Measurements from ENCODE around the gene DNAJB13. TPM values are rescaled to one million over a fixed set of nuclear protein-coding genes. Genes with fewer than 3 reads are reported as not detected.

The DNAJB13 gene
- total and polyA plus RNA-seq, 2 of the 13 experiments (the other 11 are each of a cell fraction or from before 2014, with no cell fraction given): 2.3 TPM; not detected in 1

- TF ChIP-seq PPARG (CRISPR knock-in tag; conservative IDR thresholded peaks at IDR 0.05) (peak; percentile 99), ZNF331 (CRISPR knock-in tag; IDR thresholded peaks at IDR 0.05) (peak; percentile 43; the same call in 1 of the 2 replicates), TOPORS (CRISPR knock-in tag; IDR thresholded peaks at IDR 0.05) (0 out of 2 replicates have a peak, but pooled peaks have one; percentile 31), TAF1 (CRISPR knock-in tag; IDR thresholded peaks at IDR 0.05) (peak; percentile 41; the same call in 1 of the 2 replicates), ZFP91 (CRISPR knock-in tag; IDR thresholded peaks at IDR 0.05; ENCODE audit: borderline replicate concordance) (peak; percentile 87), GRHL1 (CRISPR knock-in tag; conservative IDR thresholded peaks at IDR 0.05) (no peak), ZNF317 (CRISPR knock-in tag; IDR thresholded peaks at IDR 0.05) (peak; percentile 33; the same call in 1 of the 2 replicates), ZSCAN25 (CRISPR knock-in tag; IDR thresholded peaks at IDR 0.05) (0 out of 2 replicates have a peak, but pooled peaks have one; percentile 25), ZNF670 (CRISPR knock-in tag; IDR thresholded peaks at IDR 0.05; ENCODE audit: borderline replicate concordance) (peak; percentile 82; the same call in 1 of the 2 replicates), NR2F6 (IDR thresholded peaks at IDR 0.05) (peak; percentile 64; the same call in 1 of the 2 replicates), NR2F6 (CRISPR knock-in tag; IDR thresholded peaks at IDR 0.05) (peak; percentile 60; the same call in 1 of the 2 replicates), ZNF264 (CRISPR knock-in tag; IDR thresholded peaks at IDR 0.05) (0 out of 2 replicates have a peak, but pooled peaks have one; percentile 76), ZNF567 (CRISPR knock-in tag; IDR thresholded peaks at IDR 0.05; ENCODE audit: borderline replicate concordance) (0 out of 2 replicates have a peak, but pooled peaks have one; percentile 71), SKI (IDR thresholded peaks at IDR 0.05; ENCODE audit: partially characterized antibody) (peak; percentile 88), RARA (CRISPR knock-in tag; IDR thresholded peaks at IDR 0.05) (peak; percentile 73), FOXJ3 (CRISPR knock-in tag; IDR thresholded peaks at IDR 0.05; ENCODE audit: borderline replicate concordance) (peak; percentile 85), FOXP1 (IDR thresholded peaks at IDR 0.05) (no peak), FOXP1 (CRISPR knock-in tag; IDR thresholded peaks at IDR 0.05) (peak; percentile 76)
- TF ChIP-seq, protein P1, sequence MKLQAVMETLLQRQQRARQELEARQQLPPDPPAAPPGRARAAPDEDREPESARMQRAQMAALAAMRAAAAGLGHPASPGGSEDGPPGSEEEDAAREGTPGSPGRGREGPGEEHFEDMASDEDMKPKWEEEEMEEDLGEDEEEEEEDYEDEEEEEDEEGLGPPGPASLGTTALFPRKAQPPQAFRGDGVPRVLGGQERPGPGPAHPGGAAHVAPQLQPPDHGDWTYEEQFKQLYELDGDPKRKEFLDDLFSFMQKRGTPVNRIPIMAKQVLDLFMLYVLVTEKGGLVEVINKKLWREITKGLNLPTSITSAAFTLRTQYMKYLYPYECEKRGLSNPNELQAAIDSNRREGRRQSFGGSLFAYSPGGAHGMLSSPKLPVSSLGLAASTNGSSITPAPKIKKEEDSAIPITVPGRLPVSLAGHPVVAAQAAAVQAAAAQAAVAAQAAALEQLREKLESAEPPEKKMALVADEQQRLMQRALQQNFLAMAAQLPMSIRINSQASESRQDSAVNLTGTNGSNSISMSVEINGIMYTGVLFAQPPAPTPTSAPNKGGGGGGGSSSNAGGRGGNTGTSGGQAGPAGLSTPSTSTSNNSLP (IDR thresholded peaks at IDR 0.05; ENCODE audit: low read depth, low read length): 0 out of 2 replicates have a peak, but pooled peaks have one; percentile 43
- TF ChIP-seq, protein P2, sequence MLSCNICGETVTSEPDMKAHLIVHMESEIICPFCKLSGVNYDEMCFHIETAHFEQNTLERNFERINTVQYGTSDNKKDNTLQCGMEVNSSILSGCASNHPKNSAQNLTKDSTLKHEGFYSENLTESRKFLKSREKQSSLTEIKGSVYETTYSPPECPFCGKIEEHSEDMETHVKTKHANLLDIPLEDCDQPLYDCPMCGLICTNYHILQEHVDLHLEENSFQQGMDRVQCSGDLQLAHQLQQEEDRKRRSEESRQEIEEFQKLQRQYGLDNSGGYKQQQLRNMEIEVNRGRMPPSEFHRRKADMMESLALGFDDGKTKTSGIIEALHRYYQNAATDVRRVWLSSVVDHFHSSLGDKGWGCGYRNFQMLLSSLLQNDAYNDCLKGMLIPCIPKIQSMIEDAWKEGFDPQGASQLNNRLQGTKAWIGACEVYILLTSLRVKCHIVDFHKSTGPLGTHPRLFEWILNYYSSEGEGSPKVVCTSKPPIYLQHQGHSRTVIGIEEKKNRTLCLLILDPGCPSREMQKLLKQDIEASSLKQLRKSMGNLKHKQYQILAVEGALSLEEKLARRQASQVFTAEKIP (CRISPR knock-in tag; IDR thresholded peaks at IDR 0.05; ENCODE audit: borderline replicate concordance): no peak
- TF ChIP-seq, protein P3, sequence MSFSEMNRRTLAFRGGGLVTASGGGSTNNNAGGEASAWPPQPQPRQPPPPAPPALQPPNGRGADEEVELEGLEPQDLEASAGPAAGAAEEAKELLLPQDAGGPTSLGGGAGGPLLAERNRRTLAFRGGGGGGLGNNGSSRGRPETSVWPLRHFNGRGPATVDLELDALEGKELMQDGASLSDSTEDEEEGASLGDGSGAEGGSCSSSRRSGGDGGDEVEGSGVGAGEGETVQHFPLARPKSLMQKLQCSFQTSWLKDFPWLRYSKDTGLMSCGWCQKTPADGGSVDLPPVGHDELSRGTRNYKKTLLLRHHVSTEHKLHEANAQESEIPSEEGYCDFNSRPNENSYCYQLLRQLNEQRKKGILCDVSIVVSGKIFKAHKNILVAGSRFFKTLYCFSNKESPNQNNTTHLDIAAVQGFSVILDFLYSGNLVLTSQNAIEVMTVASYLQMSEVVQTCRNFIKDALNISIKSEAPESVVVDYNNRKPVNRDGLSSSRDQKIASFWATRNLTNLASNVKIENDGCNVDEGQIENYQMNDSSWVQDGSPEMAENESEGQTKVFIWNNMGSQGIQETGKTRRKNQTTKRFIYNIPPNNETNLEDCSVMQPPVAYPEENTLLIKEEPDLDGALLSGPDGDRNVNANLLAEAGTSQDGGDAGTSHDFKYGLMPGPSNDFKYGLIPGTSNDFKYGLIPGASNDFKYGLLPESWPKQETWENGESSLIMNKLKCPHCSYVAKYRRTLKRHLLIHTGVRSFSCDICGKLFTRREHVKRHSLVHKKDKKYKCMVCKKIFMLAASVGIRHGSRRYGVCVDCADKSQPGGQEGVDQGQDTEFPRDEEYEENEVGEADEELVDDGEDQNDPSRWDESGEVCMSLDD (CRISPR knock-in tag; IDR thresholded peaks at IDR 0.05; ENCODE audit: borderline replicate concordance): peak; percentile 66; the same call in 1 of the 2 replicates
Measured at GRCh38 chr11:74018331-74019005, 67.6 kb downstream of the DNAJB13 start (continued).

Measured in HepG2 (cell line).